OCI-LY7 (cell line): ENCODE measurements around the gene FCGR3B.
"Not testable (repeated sequence)": the region's sequence is repeated elsewhere in the genome, so short reads cannot be mapped to it uniquely, and the experiment has no call there.

Experiments
- EZH2phosphoT487 ChIP-seq: fragments of 200-600 bp; sonication (generic); IDR thresholded peaks from 2 replicates; pipeline ENCODE4 v1.6.1; 2018; ENCODE audit warnings: low read depth, borderline replicate concordance, mild to moderate bottlenecking, mixed run types, antibody characterized with exemption, low read length, moderate library complexity, mixed read lengths
- TF ChIP-seq, protein P1 (sequence below): fragments of 200-600 bp; sonication (generic); conservative IDR thresholded peaks from 2 replicates; pipeline ENCODE4 v1.5.1; 2014; ENCODE audit warnings: mild to moderate bottlenecking, antibody characterized with exemption, low read length, moderate library complexity, mixed read lengths

GRCh38 chr1:161674908-161675307, 43.9 kb upstream of the FCGR3B start:
- TF ChIP-seq, protein P1, sequence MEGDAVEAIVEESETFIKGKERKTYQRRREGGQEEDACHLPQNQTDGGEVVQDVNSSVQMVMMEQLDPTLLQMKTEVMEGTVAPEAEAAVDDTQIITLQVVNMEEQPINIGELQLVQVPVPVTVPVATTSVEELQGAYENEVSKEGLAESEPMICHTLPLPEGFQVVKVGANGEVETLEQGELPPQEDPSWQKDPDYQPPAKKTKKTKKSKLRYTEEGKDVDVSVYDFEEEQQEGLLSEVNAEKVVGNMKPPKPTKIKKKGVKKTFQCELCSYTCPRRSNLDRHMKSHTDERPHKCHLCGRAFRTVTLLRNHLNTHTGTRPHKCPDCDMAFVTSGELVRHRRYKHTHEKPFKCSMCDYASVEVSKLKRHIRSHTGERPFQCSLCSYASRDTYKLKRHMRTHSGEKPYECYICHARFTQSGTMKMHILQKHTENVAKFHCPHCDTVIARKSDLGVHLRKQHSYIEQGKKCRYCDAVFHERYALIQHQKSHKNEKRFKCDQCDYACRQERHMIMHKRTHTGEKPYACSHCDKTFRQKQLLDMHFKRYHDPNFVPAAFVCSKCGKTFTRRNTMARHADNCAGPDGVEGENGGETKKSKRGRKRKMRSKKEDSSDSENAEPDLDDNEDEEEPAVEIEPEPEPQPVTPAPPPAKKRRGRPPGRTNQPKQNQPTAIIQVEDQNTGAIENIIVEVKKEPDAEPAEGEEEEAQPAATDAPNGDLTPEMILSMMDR: not testable (repeated sequence)
- not testable (repeated sequence) for TF ChIP-seq EZH2phosphoT487
